ENCODE measurements around the gene BAZ2B.

BAZ2B gene

DNA sequence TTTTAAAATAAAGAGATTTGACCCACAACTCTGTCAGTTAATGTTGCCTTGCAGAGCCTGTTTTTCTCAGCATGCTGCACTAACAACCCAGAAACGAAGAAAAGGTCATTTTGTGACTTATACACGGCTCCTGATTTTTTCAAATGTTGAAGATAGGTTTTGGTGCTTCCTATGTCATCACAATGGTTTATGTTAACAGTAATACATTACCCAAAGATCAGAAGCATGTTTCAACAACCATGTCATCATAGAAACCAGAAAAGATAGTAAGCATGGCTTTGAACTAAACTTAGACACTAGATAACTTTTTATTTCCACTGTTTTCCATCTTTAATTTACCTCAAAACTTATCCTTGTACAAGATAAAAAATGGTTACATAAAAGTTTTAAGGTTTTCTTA is 10.1 kb downstream of the BAZ2B start:
- Histone ChIP-seq H2AFZ (ENCODE audit: low read length, unreplicated experiment) (no peak overlapping the region), H3K36me3 (ENCODE audit: insufficient read depth, low read length) (no peaks in the 10 kb centered on the region), H3K4me3 (ENCODE audit: low read depth, low read length) (no peak overlapping the region), H3K79me2 (ENCODE audit: control insufficient read depth, insufficient read depth, low read length, unreplicated experiment) (peaks cover 20% of the 10 kb centered on the region), H3K27ac (ENCODE audit: low read depth, low read length) (no peak overlapping the region), H3K27me3 (ENCODE audit: insufficient read depth, low read length) (no peaks in the 10 kb centered on the region), H3K4me1 (ENCODE audit: control insufficient read depth, insufficient read depth, low read length, unreplicated experiment) (peaks cover 12% of the 10 kb centered on the region)

DNA sequence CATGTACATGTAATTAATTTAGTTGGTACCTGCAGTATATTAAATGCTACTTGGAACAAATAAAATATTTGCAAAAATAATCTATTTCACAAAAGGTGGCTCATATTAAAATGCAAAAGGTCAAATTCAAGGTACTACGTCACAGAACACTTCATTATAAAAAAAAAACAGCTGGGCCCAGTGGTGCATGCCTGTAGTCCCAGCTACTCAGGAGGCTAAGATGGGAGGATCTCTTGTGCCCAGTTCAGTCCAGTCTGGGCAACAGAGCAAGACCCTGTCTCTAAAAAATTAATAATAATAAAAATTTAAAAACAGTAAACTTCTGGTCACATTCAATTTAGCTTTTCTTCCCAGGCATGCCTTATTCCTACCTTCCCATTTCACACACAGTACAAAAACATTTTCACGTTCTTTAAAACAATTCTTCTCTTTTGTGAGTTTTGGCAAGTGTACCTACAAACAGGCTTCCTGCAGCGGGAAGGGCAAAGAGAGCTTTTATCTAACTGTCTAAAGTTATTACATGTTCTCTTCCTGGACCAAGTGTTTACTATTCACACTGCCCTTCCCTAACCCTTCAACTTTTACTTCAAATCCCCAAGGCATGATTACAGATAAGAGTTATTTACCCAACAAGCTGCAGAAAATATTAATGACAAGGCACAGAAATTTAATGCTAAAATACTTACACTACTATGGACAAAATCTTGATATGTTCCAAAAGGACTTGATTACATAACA is 10.7 kb downstream of the BAZ2B start:
- Histone ChIP-seq H3K27ac (ENCODE audit: low read depth, low read length) (no peak overlapping the region), H3K27me3 (ENCODE audit: insufficient read depth, low read length) (no peaks in the 10 kb centered on the region), H3K36me3 (ENCODE audit: insufficient read depth, low read length) (no peaks in the 10 kb centered on the region), H3K4me3 (ENCODE audit: low read depth, low read length) (no peak overlapping the region), H3K4me1 (ENCODE audit: control insufficient read depth, insufficient read depth, low read length, unreplicated experiment) (peaks cover 11% of the 10 kb centered on the region), H2AFZ (ENCODE audit: low read length, unreplicated experiment) (no peak overlapping the region), H3K79me2 (ENCODE audit: control insufficient read depth, insufficient read depth, low read length, unreplicated experiment) (peaks cover 17% of the 10 kb centered on the region)

DNA sequence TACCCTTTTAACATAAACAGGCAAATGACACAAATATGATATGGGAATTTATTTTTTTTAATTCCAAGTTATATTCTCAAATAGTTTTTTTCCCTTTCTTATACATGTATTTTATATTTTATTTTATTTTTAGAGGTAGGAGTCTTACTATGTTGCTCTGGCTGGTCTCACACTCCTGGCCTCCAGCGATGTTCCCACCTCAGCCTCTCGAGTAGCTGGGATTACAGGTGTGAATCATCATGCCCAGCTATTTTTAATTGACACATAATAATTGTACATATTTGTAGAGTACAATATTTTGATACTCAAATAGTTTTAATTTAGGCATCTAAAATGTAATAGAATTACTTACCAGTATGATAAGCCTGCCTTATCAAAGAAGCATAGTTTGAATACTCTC is 12.2 kb downstream of the BAZ2B start:
- peaks cover 8% of the 10 kb centered on the region for H3K79me2 ChIP-seq (ENCODE audit: control insufficient read depth, insufficient read depth, low read length, unreplicated experiment)
- H3K36me3 ChIP-seq (ENCODE audit: insufficient read depth, low read length): no peaks in the 10 kb centered on the region
- no peak overlapping the region for H2AFZ ChIP-seq (ENCODE audit: low read length, unreplicated experiment)
- no peak overlapping the region for H3K27ac ChIP-seq (ENCODE audit: low read depth, low read length)
- H3K4me3 ChIP-seq (ENCODE audit: low read depth, low read length): no peak overlapping the region
- H3K4me1 ChIP-seq (ENCODE audit: control insufficient read depth, insufficient read depth, low read length, unreplicated experiment): peaks cover 14% of the 10 kb centered on the region
- no peaks in the 10 kb centered on the region for H3K27me3 ChIP-seq (ENCODE audit: insufficient read depth, low read length)

DNA sequence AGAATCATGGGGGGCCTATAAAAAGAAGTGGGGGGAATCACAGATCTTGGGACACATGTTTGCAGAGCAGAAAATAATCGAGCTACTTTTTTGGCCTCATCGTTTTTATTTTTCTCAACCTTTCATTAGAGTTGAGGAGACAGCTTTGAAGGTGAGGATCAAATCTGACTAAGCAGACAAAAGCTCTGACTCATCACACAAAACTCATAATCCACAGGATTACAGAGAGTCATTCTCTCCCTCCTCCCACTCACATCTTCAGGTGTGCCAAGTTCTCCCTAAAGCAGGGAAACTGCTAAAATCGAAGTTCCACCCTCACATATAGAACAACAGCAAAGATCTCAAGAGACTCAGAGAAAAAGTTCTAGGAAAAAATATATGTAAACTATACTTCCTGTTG is 15.6 kb downstream of the BAZ2B start:
- H3K79me2 ChIP-seq (ENCODE audit: control insufficient read depth, insufficient read depth, low read length, unreplicated experiment): no peaks in the 10 kb centered on the region
- H3K4me3 ChIP-seq (ENCODE audit: low read depth, low read length): no peak overlapping the region
- H3K4me1 ChIP-seq (ENCODE audit: control insufficient read depth, insufficient read depth, low read length, unreplicated experiment): peaks cover 8% of the 10 kb centered on the region
- H3K27ac ChIP-seq (ENCODE audit: low read depth, low read length): no peak overlapping the region
- no peak overlapping the region for H2AFZ ChIP-seq (ENCODE audit: low read length, unreplicated experiment)
- no peaks in the 10 kb centered on the region for H3K36me3 ChIP-seq (ENCODE audit: insufficient read depth, low read length)
- H3K27me3 ChIP-seq (ENCODE audit: insufficient read depth, low read length): no peaks in the 10 kb centered on the region

DNA sequence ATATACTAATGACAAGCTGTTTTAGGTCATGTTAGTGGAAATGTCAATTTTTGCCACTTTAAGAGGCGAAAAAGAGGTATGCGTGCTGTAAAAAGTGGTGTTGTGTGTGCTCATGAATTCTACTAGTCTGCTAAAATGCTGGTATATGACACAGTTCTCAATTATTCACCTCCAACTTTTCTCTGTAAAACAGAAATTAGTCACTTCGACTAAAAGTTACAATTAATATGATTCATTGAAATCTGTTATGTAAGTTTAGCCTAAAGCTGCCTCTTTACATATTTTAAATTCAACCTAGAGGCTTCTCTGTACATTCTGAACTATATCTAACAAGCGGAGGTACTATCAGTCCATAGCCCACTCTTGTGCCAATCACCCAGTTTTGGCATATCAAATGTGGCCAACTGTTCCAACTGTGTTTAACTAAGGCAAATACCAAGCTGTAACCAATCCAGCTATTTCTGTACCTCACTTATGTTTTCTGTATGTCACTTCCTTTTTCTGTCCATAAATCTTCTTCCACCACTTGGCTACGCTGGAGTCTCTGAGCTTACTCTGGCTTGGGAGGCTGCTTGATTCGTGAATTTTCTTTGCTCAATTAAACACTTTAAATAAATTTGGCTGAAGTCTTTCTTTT is 20.8 kb downstream of the BAZ2B start:
- H3K36me3 ChIP-seq (ENCODE audit: insufficient read depth, low read length): no peaks in the 10 kb centered on the region
- peaks cover 3% of the 10 kb centered on the region for H3K79me2 ChIP-seq (ENCODE audit: control insufficient read depth, insufficient read depth, low read length, unreplicated experiment)
- H3K4me1 ChIP-seq (ENCODE audit: control insufficient read depth, insufficient read depth, low read length, unreplicated experiment): peaks cover 3% of the 10 kb centered on the region
- H3K4me3 ChIP-seq (ENCODE audit: low read depth, low read length): no peak overlapping the region
- no peaks in the 10 kb centered on the region for H3K27me3 ChIP-seq (ENCODE audit: insufficient read depth, low read length)
- H3K27ac ChIP-seq (ENCODE audit: low read depth, low read length): no peak overlapping the region
- no peak overlapping the region for H2AFZ ChIP-seq (ENCODE audit: low read length, unreplicated experiment)

GRCh38 chr2:159592441-159592840 is 23.9 kb downstream of the BAZ2B start:
- H3K79me2 ChIP-seq (ENCODE audit: control insufficient read depth, insufficient read depth, low read length, unreplicated experiment): peaks cover 3% of the 10 kb centered on the region
- H3K27ac ChIP-seq (ENCODE audit: low read depth, low read length): no peak overlapping the region
- H3K36me3 ChIP-seq (ENCODE audit: insufficient read depth, low read length): no peaks in the 10 kb centered on the region
- no peak overlapping the region for H3K4me3 ChIP-seq (ENCODE audit: low read depth, low read length)
- no peaks in the 10 kb centered on the region for H3K4me1 ChIP-seq (ENCODE audit: control insufficient read depth, insufficient read depth, low read length, unreplicated experiment)
- H3K27me3 ChIP-seq (ENCODE audit: insufficient read depth, low read length): no peaks in the 10 kb centered on the region
- no peak overlapping the region for H2AFZ ChIP-seq (ENCODE audit: low read length, unreplicated experiment)

- H3K79me2 ChIP-seq (ENCODE audit: control insufficient read depth, insufficient read depth, low read length, unreplicated experiment): peaks cover 3% of the 10 kb centered on the region
- no peak overlapping the region for H2AFZ ChIP-seq (ENCODE audit: low read length, unreplicated experiment)
- no peak overlapping the region for H3K4me3 ChIP-seq (ENCODE audit: low read depth, low read length)
- no peaks in the 10 kb centered on the region for H3K4me1 ChIP-seq (ENCODE audit: control insufficient read depth, insufficient read depth, low read length, unreplicated experiment)
- H3K36me3 ChIP-seq (ENCODE audit: insufficient read depth, low read length): no peaks in the 10 kb centered on the region
- no peaks in the 10 kb centered on the region for H3K27me3 ChIP-seq (ENCODE audit: insufficient read depth, low read length)
- no peak overlapping the region for H3K27ac ChIP-seq (ENCODE audit: low read depth, low read length)
Measured at GRCh38 chr2:159591221-159591620, 25.1 kb downstream of the BAZ2B start.

- peaks cover 3% of the 10 kb centered on the region for H3K79me2 ChIP-seq (ENCODE audit: control insufficient read depth, insufficient read depth, low read length, unreplicated experiment)
Measured at GRCh38 chr2:159589286-159589685, 27.1 kb downstream of the BAZ2B start.

GRCh38 chr2:159586034-159586433 is 30.3 kb downstream of the BAZ2B start:
- Histone ChIP-seq H3K27me3 (ENCODE audit: insufficient read depth, low read length) (no peaks in the 10 kb centered on the region), H2AFZ (ENCODE audit: low read length, unreplicated experiment) (no peak overlapping the region), H3K36me3 (ENCODE audit: insufficient read depth, low read length) (no peaks in the 10 kb centered on the region), H3K4me3 (ENCODE audit: low read depth, low read length) (no peak overlapping the region), H3K27ac (ENCODE audit: low read depth, low read length) (no peak overlapping the region), H3K4me1 (ENCODE audit: control insufficient read depth, insufficient read depth, low read length, unreplicated experiment) (no peaks in the 10 kb centered on the region), H3K79me2 (ENCODE audit: control insufficient read depth, insufficient read depth, low read length, unreplicated experiment) (no peaks in the 10 kb centered on the region)

More at GRCh38 chr2:159589286-159589685, 27.1 kb downstream of the BAZ2B start:
- H2AFZ ChIP-seq (ENCODE audit: low read length, unreplicated experiment): no peak overlapping the region
- H3K27me3 ChIP-seq (ENCODE audit: insufficient read depth, low read length): no peaks in the 10 kb centered on the region
- H3K4me1 ChIP-seq (ENCODE audit: control insufficient read depth, insufficient read depth, low read length, unreplicated experiment): no peaks in the 10 kb centered on the region
- H3K4me3 ChIP-seq (ENCODE audit: low read depth, low read length): no peak overlapping the region
- no peak overlapping the region for H3K27ac ChIP-seq (ENCODE audit: low read depth, low read length)
- no peaks in the 10 kb centered on the region for H3K36me3 ChIP-seq (ENCODE audit: insufficient read depth, low read length)

DNA sequence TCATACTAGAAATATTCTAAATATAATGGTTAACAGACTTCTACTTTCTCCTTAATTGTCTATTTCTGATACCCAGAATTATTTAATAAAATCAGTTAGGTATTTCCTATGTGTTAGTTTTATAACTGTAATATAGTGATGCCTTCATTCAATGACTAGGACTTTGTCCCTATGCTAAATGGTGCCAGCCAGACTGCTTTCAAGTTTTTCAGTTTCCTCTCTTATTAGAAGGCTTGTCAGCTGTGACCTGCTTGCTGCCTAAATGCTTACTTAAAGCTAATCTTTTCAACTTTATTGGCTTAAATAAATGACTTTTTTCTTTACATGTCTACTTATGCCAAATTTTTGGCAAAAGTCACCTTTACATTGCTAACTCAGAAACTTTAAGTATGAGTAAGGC is 30.7 kb downstream of the BAZ2B start:
- Histone ChIP-seq H3K27me3 (ENCODE audit: insufficient read depth, low read length) (no peaks in the 10 kb centered on the region), H2AFZ (ENCODE audit: low read length, unreplicated experiment) (no peak overlapping the region), H3K4me1 (ENCODE audit: control insufficient read depth, insufficient read depth, low read length, unreplicated experiment) (no peaks in the 10 kb centered on the region), H3K4me3 (ENCODE audit: low read depth, low read length) (no peak overlapping the region), H3K36me3 (ENCODE audit: insufficient read depth, low read length) (no peaks in the 10 kb centered on the region), H3K27ac (ENCODE audit: low read depth, low read length) (no peak overlapping the region), H3K79me2 (ENCODE audit: control insufficient read depth, insufficient read depth, low read length, unreplicated experiment) (no peaks in the 10 kb centered on the region)

GRCh38 chr2:159584796-159585195 is 31.6 kb downstream of the BAZ2B start:
- Histone ChIP-seq H3K4me3 (ENCODE audit: low read depth, low read length) (no peak overlapping the region), H2AFZ (ENCODE audit: low read length, unreplicated experiment) (no peak overlapping the region), H3K27ac (ENCODE audit: low read depth, low read length) (no peak overlapping the region), H3K4me1 (ENCODE audit: control insufficient read depth, insufficient read depth, low read length, unreplicated experiment) (no peaks in the 10 kb centered on the region), H3K27me3 (ENCODE audit: insufficient read depth, low read length) (no peaks in the 10 kb centered on the region), H3K79me2 (ENCODE audit: control insufficient read depth, insufficient read depth, low read length, unreplicated experiment) (no peaks in the 10 kb centered on the region), H3K36me3 (ENCODE audit: insufficient read depth, low read length) (no peaks in the 10 kb centered on the region)

All from ACC112 (cell line).